IPS DF 6.9 (cell line): ENCODE data around the gene MOAP1.
"Not testable (repeated sequence)": the region's sequence is repeated elsewhere in the genome, so short reads cannot be mapped to it uniquely, and the experiment has no call there.

Experiments used
- DNase-seq: peaks from one replicate; pipeline ENCODE4 v3.0.0-alpha.2; 2013; ENCODE audit warnings: low read depth, low spot score
- H3K27ac ChIP-seq: one replicate; pipeline ENCODE4 v1.5.1; 2013; ENCODE audit warnings: low read length, control low read depth
- H3K27me3 ChIP-seq: 2 replicates; pipeline ENCODE4 v1.6.1; 2013; ENCODE audit warnings: mild to moderate bottlenecking, low read length; ENCODE audit not compliant: control insufficient read depth, insufficient read depth
- H3K36me3 ChIP-seq: 2 replicates; pipeline ENCODE4 v1.6.1; 2013; ENCODE audit warnings: low read length; ENCODE audit not compliant: control insufficient read depth, insufficient read depth
- H3K4me1 ChIP-seq: 2 replicates; pipeline ENCODE4 v1.6.1; 2013; ENCODE audit warnings: low read length; ENCODE audit not compliant: control insufficient read depth, insufficient read depth
- H3K4me3 ChIP-seq: 2 replicates; pipeline ENCODE4 v1.5.1; 2013; ENCODE audit warnings: mild to moderate bottlenecking, low read length
- H3K9me3 ChIP-seq: 2 replicates; pipeline ENCODE4 v1.6.1; 2013; ENCODE audit warnings: low read length, inconsistent platforms; ENCODE audit not compliant: control insufficient read depth, insufficient read depth
- WGBS: extraction: QIAGEN DNeasy Blood & Tissue Kit; methylation state at CpG from one replicate; pipeline ENCODE4 v1.1.7; 2013; ENCODE audit warnings: mixed read lengths, missing lambda C conversion rate; ENCODE audit not compliant: insufficient read length, insufficient coverage; 5-methylcytosine and 5-hydroxymethylcytosine counted together

MOAP1 gene

GRCh38 chr14:93183596-93184317 lies 940 bp downstream of the MOAP1 start:
- Histone ChIP-seq H3K4me3 (peak overlapping the region; percentile 95; the same call in 1 of the 2 replicates), H3K36me3 (no peaks in the 10 kb centered on the region; the same call in 1 of the 2 replicates), H3K4me1 (no peaks in the 10 kb centered on the region), H3K27ac (no peak overlapping the region), H3K9me3 (no peaks in the 10 kb centered on the region), H3K27me3 (no peaks in the 10 kb centered on the region)
- WGBS, result no CpG with 5 or more reads among the region's 17 CpGs
- DNase-seq, result no peak

GRCh38 chr14:93175492-93175891 lies 9.2 kb downstream of the MOAP1 start:
- no peak overlapping the region for H3K27ac ChIP-seq

DNA sequence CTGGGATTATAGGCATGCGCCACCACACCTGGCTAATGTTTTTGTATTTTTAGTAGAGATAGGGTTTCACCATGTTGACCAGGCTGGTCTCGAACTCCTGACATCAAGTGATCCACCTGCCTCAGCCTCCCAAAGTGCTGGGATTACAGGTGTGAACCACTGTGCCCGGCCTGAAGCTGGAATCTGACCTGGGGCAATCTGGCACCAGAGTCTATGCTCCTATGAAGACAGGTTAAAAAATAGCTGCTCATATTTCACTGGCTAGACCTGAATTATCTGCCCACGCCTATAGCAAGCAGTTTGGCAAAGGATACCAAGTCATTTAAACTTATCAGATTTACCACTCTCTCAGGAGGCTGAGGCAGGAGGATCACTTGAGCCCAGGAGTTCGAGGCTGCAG lies 10.0 kb downstream of the MOAP1 start:
- not testable (repeated sequence) for DNase-seq, H3K4me1 ChIP-seq, H3K4me3 ChIP-seq, H3K27me3 ChIP-seq, H3K36me3 ChIP-seq, H3K9me3 ChIP-seq, H3K27ac ChIP-seq
- no CpG with 5 or more reads among the region's 5 CpGs for WGBS

More at GRCh38 chr14:93175492-93175891, 9.2 kb downstream of the MOAP1 start:
- Histone ChIP-seq H3K4me1 (no peaks in the 10 kb centered on the region), H3K4me3 (no peak overlapping the region), H3K36me3 (no peaks in the 10 kb centered on the region), H3K27me3 (no peaks in the 10 kb centered on the region), H3K9me3 (no peaks in the 10 kb centered on the region)
- no CpG with 5 or more reads among the region's 6 CpGs for WGBS
- DNase-seq, result no peak

- H3K9me3 ChIP-seq, result no peaks in the 10 kb centered on the region
- no peak overlapping the region for H3K4me3 ChIP-seq
- no CpG with 5 or more reads among the region's 10 CpGs for WGBS
- H3K36me3 ChIP-seq, result no peaks in the 10 kb centered on the region
- no peak overlapping the region for H3K27ac ChIP-seq
- H3K4me1 ChIP-seq, result no peaks in the 10 kb centered on the region
- no peaks in the 10 kb centered on the region for H3K27me3 ChIP-seq
- no peak for DNase-seq
Observed at GRCh38 chr14:93173943-93174395, 10.7 kb downstream of the MOAP1 start.

DNA sequence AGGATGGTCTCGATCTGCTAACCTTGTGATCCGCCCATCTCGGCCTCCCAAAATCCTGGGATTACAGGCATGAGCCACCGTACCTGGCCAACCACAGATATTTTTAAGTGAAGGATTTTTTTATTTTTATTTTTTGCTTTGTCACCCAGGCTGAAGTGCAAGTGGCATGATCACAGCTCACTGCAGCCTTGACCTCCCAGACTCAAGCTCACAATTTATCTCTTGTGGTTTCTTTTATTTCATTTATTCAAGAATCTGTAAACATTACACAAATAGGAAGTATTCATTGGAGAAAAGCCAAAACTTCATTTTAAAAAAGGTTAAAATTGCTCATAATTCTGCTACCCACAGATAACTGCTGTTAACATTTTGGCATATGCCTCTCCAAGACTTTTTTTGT lies 13.3 kb downstream of the MOAP1 start:
- no peaks in the 10 kb centered on the region for H3K9me3 ChIP-seq
- no peak for DNase-seq
- no peaks in the 10 kb centered on the region for H3K4me1 ChIP-seq
- no peaks in the 10 kb centered on the region for H3K27me3 ChIP-seq
- no peaks in the 10 kb centered on the region for H3K36me3 ChIP-seq
- H3K27ac ChIP-seq, result no peak overlapping the region
- WGBS, result no CpG with 5 or more reads among the region's 4 CpGs
- H3K4me3 ChIP-seq, result no peak overlapping the region

- not testable (repeated sequence) for DNase-seq, H3K27ac ChIP-seq
- no CpG with 5 or more reads among the region's 20 CpGs for WGBS
Observed at GRCh38 chr14:93170141-93170540, 14.6 kb downstream of the MOAP1 start.

GRCh38 chr14:93169619-93170018 lies 15.1 kb downstream of the MOAP1 start:
- not testable (repeated sequence) for H3K9me3 ChIP-seq, H3K4me1 ChIP-seq, H3K27ac ChIP-seq, DNase-seq, H3K27me3 ChIP-seq, H3K36me3 ChIP-seq, H3K4me3 ChIP-seq
- WGBS, result no CpG with 5 or more reads among the region's 6 CpGs

More at GRCh38 chr14:93170141-93170540, 14.6 kb downstream of the MOAP1 start:
- not testable (repeated sequence) for H3K4me3 ChIP-seq, H3K36me3 ChIP-seq, H3K9me3 ChIP-seq, H3K4me1 ChIP-seq, H3K27me3 ChIP-seq

GRCh38 chr14:93168610-93169009 lies 16.1 kb downstream of the MOAP1 start:
- H3K27ac ChIP-seq, H3K27me3 ChIP-seq, H3K36me3 ChIP-seq, H3K4me3 ChIP-seq, H3K9me3 ChIP-seq, DNase-seq, H3K4me1 ChIP-seq: not testable (repeated sequence)
- no CpG with 5 or more reads among the region's 9 CpGs for WGBS

GRCh38 chr14:93165271-93166265 lies 19.1 kb downstream of the MOAP1 start:
- no CpG with 5 or more reads among the region's 26 CpGs for WGBS
- not testable (repeated sequence) for H3K36me3 ChIP-seq, H3K27me3 ChIP-seq, H3K4me3 ChIP-seq, H3K27ac ChIP-seq, H3K9me3 ChIP-seq, DNase-seq, H3K4me1 ChIP-seq

DNA sequence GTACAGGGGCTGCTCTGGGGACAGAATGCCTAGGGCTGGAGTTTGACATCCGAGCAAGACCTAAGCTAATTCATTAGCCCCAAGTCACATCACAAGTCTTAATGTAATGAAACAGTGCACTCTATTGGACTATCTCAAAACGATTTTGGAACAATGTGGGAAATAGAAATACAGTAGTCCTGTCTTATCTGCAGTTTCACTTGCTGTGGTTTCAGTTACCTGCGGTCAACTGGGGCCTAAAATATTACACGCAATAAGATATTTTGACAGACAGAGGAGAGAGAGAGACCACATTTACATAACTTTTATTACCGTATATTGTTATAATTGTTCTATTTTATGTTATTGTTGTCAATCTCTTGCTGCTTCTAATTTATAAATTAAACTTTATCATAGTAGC lies 21.1 kb downstream of the MOAP1 start:
- no peak overlapping the region for H3K27ac ChIP-seq
- no peak for DNase-seq
- no peak overlapping the region for H3K4me3 ChIP-seq
- no peaks in the 10 kb centered on the region for H3K9me3 ChIP-seq
- no peaks in the 10 kb centered on the region for H3K27me3 ChIP-seq
- H3K4me1 ChIP-seq, result 0 out of 2 replicates have a peak, but pooled peaks cover 3% of the 10 kb centered on the region
- WGBS, result no CpG with 5 or more reads among the region's 5 CpGs
- no peaks in the 10 kb centered on the region for H3K36me3 ChIP-seq
